IMR-90 (cell line): ENCODE measurements around the gene SMCO4. TPM values are rescaled to one million over a fixed set of nuclear protein-coding genes. Genes with fewer than 3 reads are reported as not detected.

Source experiments
- ATAC-seq: fragments of 200-7000 bp; cut with Tn5 transposase; 2 replicates; pipeline ENCODE4 v1.9.1; 2020; ENCODE audit warnings: low read depth, mild to moderate bottlenecking, moderate library complexity
- BruUV-seq: library from RNA; stranded (reverse); fragments of 400-500 nt; replicated peaks from 2 replicates; lab custom pipeline; 2021; lab: Mats Ljungman, UMichigan
- CTCF ChIA-PET: fragments of 300-600 bp; formaldehyde crosslinking; extraction: SDS; loops from one replicate; lab custom pipeline; 2021; ENCODE audit warnings: antibody characterized with exemption; lab: Yijun Ruan, JAX
- POLR2A ChIA-PET: fragments of 300-600 bp; sonication (Branson Sonifier 250); formaldehyde crosslinking; loops from one replicate; lab custom pipeline; 2022; ENCODE audit warnings: antibody characterized with exemption; ENCODE audit not compliant: unreplicated experiment; lab: Charles Lee
- DNase-seq: peaks from one replicate; pipeline ENCODE4 v3.0.0; 2013
- H2AFZ ChIP-seq: replicated peaks from 2 replicates; pipeline ENCODE3; 2013; ENCODE audit warnings: low read length, mild to moderate bottlenecking; ENCODE audit not compliant: poor library complexity
- H2AK5ac ChIP-seq: 2 replicates; pipeline ENCODE4 v1.6.1; 2013; ENCODE audit warnings: low read depth, low read length, inconsistent platforms
- H2AK9ac ChIP-seq: replicated peaks from 2 replicates; pipeline ENCODE3; 2013; ENCODE audit warnings: mild to moderate bottlenecking, low read depth, low read length, moderate library complexity; ENCODE audit not compliant: poor library complexity
- H2BK120ac ChIP-seq: 2 replicates; pipeline ENCODE4 v1.6.1; 2013; ENCODE audit warnings: low read depth, low read length, inconsistent platforms
- H2BK15ac ChIP-seq: 3 replicates; pipeline ENCODE4 v1.6.1; 2013; ENCODE audit warnings: low read depth, low read length, inconsistent platforms
- H2BK20ac ChIP-seq: 2 replicates; pipeline ENCODE4 v1.6.1; 2013; ENCODE audit warnings: low read depth, mild to moderate bottlenecking, inconsistent platforms, low read length, moderate library complexity
- H2BK5ac ChIP-seq: 2 replicates; pipeline ENCODE4 v1.6.1; 2013; ENCODE audit warnings: mild to moderate bottlenecking, low read depth, low read length, inconsistent platforms; ENCODE audit not compliant: poor library complexity, severe bottlenecking
- H3K14ac ChIP-seq: replicated peaks from 2 replicates; pipeline ENCODE4 v1.6.1; 2013; ENCODE audit warnings: low read depth, low read length, inconsistent platforms
- H3K18ac ChIP-seq: 2 replicates; pipeline ENCODE4 v1.6.1; 2013; ENCODE audit warnings: low read depth, low read length, control low read depth
- H3K23ac ChIP-seq: 2 replicates; pipeline ENCODE4 v1.6.1; 2013; ENCODE audit warnings: low read depth, low read length, inconsistent platforms
- H3K27ac ChIP-seq: 2 replicates; pipeline ENCODE4 v1.5.1; 2013; ENCODE audit warnings: mild to moderate bottlenecking, control low read depth, low read length; ENCODE audit not compliant: insufficient read depth
- H3K27me3 ChIP-seq: 2 replicates; pipeline ENCODE4 v1.6.1; 2013; ENCODE audit warnings: low read length; ENCODE audit not compliant: control insufficient read depth, insufficient read depth
- H3K36me3 ChIP-seq: 2 replicates; pipeline ENCODE4 v1.6.1; 2013; ENCODE audit warnings: low read length, mixed read lengths; ENCODE audit not compliant: control insufficient read depth, insufficient read depth
- H3K4ac ChIP-seq: 2 replicates; pipeline ENCODE4 v1.6.1; 2013; ENCODE audit warnings: low read depth, low read length, inconsistent platforms
- H3K4me1 ChIP-seq: 2 replicates; pipeline ENCODE4 v1.6.1; 2013; ENCODE audit warnings: low read length, mixed read lengths; ENCODE audit not compliant: control insufficient read depth, insufficient read depth
- H3K4me2 ChIP-seq: 2 replicates; pipeline ENCODE4 v1.6.1; 2013; ENCODE audit warnings: low read depth, mild to moderate bottlenecking, control low read depth, low read length, moderate library complexity
- H3K4me3 ChIP-seq: 2 replicates; pipeline ENCODE4 v1.5.1; 2013; ENCODE audit warnings: low read depth, mild to moderate bottlenecking, control low read depth, low read length, moderate library complexity; ENCODE audit not compliant: insufficient read depth
- H3K56ac ChIP-seq: 2 replicates; pipeline ENCODE4 v1.6.1; 2013; ENCODE audit warnings: low read length, inconsistent platforms; ENCODE audit not compliant: insufficient read depth; ENCODE audit errors: extremely low read depth
- H3K79me1 ChIP-seq, 2 experiments: 2 replicates each; pipeline ENCODE4 v1.6.1; 2013; ENCODE audit warnings: low read length in 2 of 2, inconsistent platforms in 1 of 2, low read depth in 1 of 2
- H3K9ac ChIP-seq: 2 replicates; pipeline ENCODE4 v1.6.1; 2013; ENCODE audit warnings: low read depth, low read length, control low read depth
- H3K9me1 ChIP-seq: 2 replicates; pipeline ENCODE4 v1.6.1; 2013; ENCODE audit warnings: low read length, inconsistent platforms; ENCODE audit not compliant: insufficient read depth
- H3K9me3 ChIP-seq: 2 replicates; pipeline ENCODE4 v1.6.1; 2013; ENCODE audit warnings: low read length; ENCODE audit not compliant: control insufficient read depth, insufficient read depth
- H4K20me1 ChIP-seq: 2 replicates; pipeline ENCODE4 v1.6.1; 2013; ENCODE audit warnings: low read length, inconsistent platforms; ENCODE audit not compliant: insufficient read depth
- H4K5ac ChIP-seq: 2 replicates; pipeline ENCODE4 v1.6.1; 2013; ENCODE audit warnings: mild to moderate bottlenecking, low read depth, low read length, control low read depth
- H4K8ac ChIP-seq, 2 experiments: 2 replicates each; pipeline ENCODE4 v1.6.1; 2013; ENCODE audit warnings: low read depth in 2 of 2, low read length in 2 of 2, control low read depth in 1 of 2, inconsistent platforms in 1 of 2
- H4K91ac ChIP-seq: 2 replicates; pipeline ENCODE4 v1.6.1; 2013; ENCODE audit warnings: low read depth, low read length, inconsistent platforms; ENCODE audit not compliant: insufficient read depth
- CEBPB ChIP-seq: IDR thresholded peaks from 2 replicates; pipeline ENCODE4 v1.6.1; 2012; ENCODE audit warnings: low read depth, low read length, improper control_type of control experiment
- CHD1 ChIP-seq: IDR thresholded peaks from 2 replicates; pipeline ENCODE4 v1.6.1; 2012; ENCODE audit warnings: low read depth, low read length, improper control_type of control experiment
- CTCF ChIP-seq: conservative IDR thresholded peaks from 2 replicates; pipeline ENCODE4 v1.5.1; 2012; ENCODE audit warnings: mild to moderate bottlenecking, low read depth, low read length, improper control_type of control experiment
- ELK1 ChIP-seq: fragments of 150-350 bp; IDR thresholded peaks from 2 replicates; pipeline ENCODE4 v1.6.1; 2016; ENCODE audit warnings: low read depth, mild to moderate bottlenecking, low read length, moderate library complexity, borderline replicate concordance
- MAFK ChIP-seq: IDR thresholded peaks from 2 replicates; pipeline ENCODE4 v1.6.1; 2012; ENCODE audit warnings: low read depth, low read length, improper control_type of control experiment
- MAZ ChIP-seq: IDR thresholded peaks from 2 replicates; pipeline ENCODE4 v1.6.1; 2012; ENCODE audit warnings: low read depth, mild to moderate bottlenecking, low read length, improper control_type of control experiment, moderate library complexity, borderline replicate concordance
- RAD21 ChIP-seq: IDR thresholded peaks from 2 replicates; pipeline ENCODE4 v1.6.1; 2012; ENCODE audit warnings: low read length, improper control_type of control experiment
- RCOR1 ChIP-seq: IDR thresholded peaks from 2 replicates; pipeline ENCODE4 v1.6.1; 2012; ENCODE audit warnings: mild to moderate bottlenecking, low read length, improper control_type of control experiment; ENCODE audit not compliant: insufficient replicate concordance
- WGBS, 2 experiments: methylation state at CpG; one replicate each; pipeline versions ENCODE4 v1.1.5 to v1.1.7; 2013; ENCODE audit warnings: missing lambda C conversion rate in 2 of 2; ENCODE audit not compliant: insufficient read length in 1 of 2; ENCODE audit errors: extremely low coverage in 2 of 2; 5-methylcytosine and 5-hydroxymethylcytosine counted together
- dilution Hi-C: fragments of 300-500 bp; cut with HindIII; formaldehyde crosslinking; loops from one replicate; pipeline ENCODE4 v1.14.3; 2018; ENCODE audit warnings: low sequenced_read_pairs; ENCODE audit not compliant: unreplicated experiment
- in situ Hi-C: fragments of 300-500 bp; cut with MboI; formaldehyde crosslinking; loops from 3 replicates; pipeline ENCODE4 v1.14.3; 2019; ENCODE audit warnings: low sequenced_read_pairs, inconsistent platforms, mixed read lengths
- intact Hi-C: fragments of 100-400 bp; cut with micrococcal nuclease; formaldehyde crosslinking; loops from 2 replicates; pipeline ENCODE4 v1.10.0; 2022
- polyA plus RNA-seq, 3 experiments: library from polyadenylated mRNA; depleted of rRNA; stranded (reverse); fragments of >200 nt; gene quantifications; 2 replicates each; pipeline ENCODE4 v1.2.3, GENCODE V29; 2012; ENCODE audit warnings: low replicate concordance in 1 of 3
- total RNA-seq: library from RNA; depleted of rRNA; stranded (reverse); fragments of >200 nt; gene quantifications from 2 replicates; pipeline ENCODE4 v1.2.3, GENCODE V29; 2012

Gene SMCO4
- total and polyA plus RNA-seq, 2 of the 4 experiments (the other 2 are of a cell fraction), result 2.2 to 17.7 TPM

GRCh38 chr11:93492464-93493251 lies 50.5 kb downstream of the SMCO4 start (continued):
- TF ChIP-seq ELK1, result no peak

- in situ Hi-C loops (no loop called here), intact Hi-C loops (no loop called here), dilution Hi-C loops (no loop called here)
- H2AK5ac ChIP-seq, result no peak overlapping the region
- H3K9me3 ChIP-seq, result no peaks in the 10 kb centered on the region
- peaks cover 3% of the 10 kb centered on the region; the same call in 1 of the 2 replicates for H3K9me1 ChIP-seq
- no peak overlapping the region for H3K23ac ChIP-seq
- no peak for TF ChIP-seq MAFK
- TF ChIP-seq RAD21, result no peak
- TF ChIP-seq CHD1, result no peak
- no peak for TF ChIP-seq RCOR1
- TF ChIP-seq CTCF, result no peak
- no peak for TF ChIP-seq MAZ
- TF ChIP-seq CEBPB, result no peak
- H3K4me1 ChIP-seq, result peaks cover 1% of the 10 kb centered on the region; the same call in 1 of the 2 replicates
- H3K27ac ChIP-seq, result no peak overlapping the region
- no peak overlapping the region for H3K18ac ChIP-seq
- no peak overlapping the region for H4K8ac ChIP-seq
- H3K79me1 ChIP-seq, result no peaks in the 10 kb centered on the region
- H3K4me3 ChIP-seq, result no peak overlapping the region
- no peak overlapping the region for H2AK9ac ChIP-seq
- H3K9ac ChIP-seq, result no peak overlapping the region
- no peak overlapping the region for H2BK15ac ChIP-seq
- 20% methylated on average over 1 of the region's 5 CpGs; no CpG with 5 or more reads in 1 of the 2 experiments for WGBS, 2 experiments
- H3K36me3 ChIP-seq, result no peaks in the 10 kb centered on the region
- H3K14ac ChIP-seq, result no peak overlapping the region
- DNase-seq (no peak), ATAC-seq (no peak)
- H2BK20ac ChIP-seq, result no peak overlapping the region
- H3K27me3 ChIP-seq, result no peaks in the 10 kb centered on the region
- CTCF ChIA-PET, result no interaction called here
- no peak overlapping the region for H2BK5ac ChIP-seq
- H3K4me2 ChIP-seq, result no peak overlapping the region
- no TSS peak for BruUV-seq
- no peak overlapping the region for H2BK120ac ChIP-seq
- H3K4ac ChIP-seq, result no peak overlapping the region
- H2AFZ ChIP-seq, result no peak overlapping the region
- POLR2A ChIA-PET, result no interaction called here
- no peak overlapping the region for H4K5ac ChIP-seq
- no peak overlapping the region for H4K91ac ChIP-seq
- H3K56ac ChIP-seq, result no peak overlapping the region
- no peaks in the 10 kb centered on the region for H4K20me1 ChIP-seq
Measured at GRCh38 chr11:93491973-93492372, 51.2 kb downstream of the SMCO4 start.
